Measurements from ENCODE around the gene CLTRN. TPM values are rescaled to one million over a fixed set of nuclear protein-coding genes. Genes with fewer than 3 reads are reported as not detected.

CLTRN gene
- total and polyA plus RNA-seq, 2 of the 8 experiments (the other 6 are each of a cell fraction or from before 2014, with no cell fraction given) = 1.2 to 1.3 TPM

DNA sequence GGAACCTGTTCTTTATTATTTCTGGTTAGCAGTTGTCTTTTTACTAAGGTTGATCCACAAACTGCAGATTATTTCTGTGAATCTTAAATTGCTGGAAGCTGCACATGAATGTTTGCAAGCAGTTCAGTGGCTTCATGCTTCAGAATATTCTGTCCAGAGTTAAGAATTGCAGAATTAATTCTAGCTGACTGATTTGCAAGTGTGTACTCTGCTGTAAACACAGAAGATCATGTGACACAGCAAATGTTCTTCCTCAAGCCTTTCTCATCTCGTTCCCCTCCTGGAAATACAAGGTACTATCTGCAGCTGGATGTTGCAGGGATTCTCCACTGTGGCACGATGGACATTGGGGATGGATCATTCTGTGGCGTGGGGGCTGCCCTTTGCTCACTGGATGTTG lies 16.8 kb upstream of the CLTRN start:
- Histone ChIP-seq H4K5ac (ENCODE audit: insufficient read length, low read depth, low read length) (no peak overlapping the region), H3K14ac (ENCODE audit: insufficient read length) (no peak overlapping the region), H3K4me1 (replicated peaks in 1 of 4; ENCODE audit: control insufficient read depth in 3 of 4, insufficient read depth in 4 of 4, low read length in 3 of 4) (peaks cover 0 to 4% (median 0%) of the 10 kb centered on the region in 4 experiments; a peak in 3 of 7 replicates), H2BK12ac (ENCODE audit: low read depth, low read length) (no peak overlapping the region), H2AK5ac (ENCODE audit: low read depth, low read length) (no peak overlapping the region), H4K91ac (replicated peaks; ENCODE audit: insufficient read length, low read length) (no peak overlapping the region), H3K9ac (replicated peaks in 1 of 4; ENCODE audit: extremely low read depth in 1 of 4, low read depth in 3 of 4, low read length in 3 of 4) (no peak overlapping the region), H4K8ac (ENCODE audit: extremely low read depth, insufficient read depth, low read length) (no peak overlapping the region), H3K79me1 (ENCODE audit: low read depth, low read length) (no peaks in the 10 kb centered on the region; the same call in 1 of the 2 replicates), H4K20me1 (replicated peaks in 1 of 2; ENCODE audit: control insufficient read depth in 1 of 2, insufficient read depth in 2 of 2, low read length in 2 of 2) (peaks cover 0 to 3% of the 10 kb centered on the region in 2 experiments), H3K27ac (ENCODE audit: low read depth, low read length) (no peak overlapping the region), H2AFZ (ENCODE audit: low read length) (no peak overlapping the region), H3K4ac (replicated peaks; ENCODE audit: insufficient read length, low read depth, low read length) (no peak overlapping the region), H2BK120ac (replicated peaks; ENCODE audit: low read depth, low read length) (no peak overlapping the region), H3K27me3 (replicated peaks in 1 of 4; ENCODE audit: control insufficient read depth in 3 of 4, extremely low read depth in 1 of 4, insufficient read depth in 3 of 4, low read length in 3 of 4) (no peaks in the 10 kb centered on the region), H3K56ac (replicated peaks; ENCODE audit: insufficient read length, low read depth, low read length) (no peak overlapping the region), H3K23ac (ENCODE audit: insufficient read length) (no peak overlapping the region), H2BK5ac (ENCODE audit: low read depth, low read length) (no peak overlapping the region), H3K4me3 (ENCODE audit: extremely low read depth in 1 of 4, insufficient read depth in 2 of 4, low read depth in 3 of 4, low read length in 4 of 4) (no peak overlapping the region), H3K79me2 (ENCODE audit: control insufficient read depth in 1 of 2, insufficient read depth in 2 of 2, low read length in 2 of 2) (peaks cover 8 to 58% of the 10 kb centered on the region in 2 experiments), H3K23me2 (ENCODE audit: low read depth, low read length) (no peaks in the 10 kb centered on the region), H3K18ac (ENCODE audit: extremely low read depth, low read length) (no peak overlapping the region), H2BK20ac (ENCODE audit: low read length) (no peak overlapping the region), H3K9me3 (ENCODE audit: insufficient read depth in 2 of 2, low read depth in 1 of 2, low read length in 1 of 2) (no peaks in the 10 kb centered on the region), H3K36me3 (ENCODE audit: control insufficient read depth in 2 of 4, insufficient read depth in 4 of 4, low read length in 3 of 4) (peaks cover 0 to 10% (median 3%) of the 10 kb centered on the region in 4 experiments; a peak in 2 of 8 replicates), H2BK15ac (ENCODE audit: low read length) (no peak overlapping the region), H3K4me2 (ENCODE audit: insufficient read depth in 1 of 2, low read depth in 2 of 2, low read length in 2 of 2) (no peak overlapping the region)
- no peak for DNase-seq (ENCODE audit: low read depth in 1 of 2, low spot score in 2 of 2)
- POLR2A ChIA-PET (ENCODE audit: partially characterized antibody) = no interaction called here
- WGBS, 2 experiments (ENCODE audit: extremely low coverage in 1 of 2, insufficient coverage in 1 of 2, insufficient read length in 1 of 2, insufficient replicate concordance in 2 of 2, low coverage in 1 of 2, low lambda C conversion rate in 2 of 2, missing lambda C conversion rate in 1 of 2) = 90% methylated on average over 3 of the region's 3 CpGs; no CpG with 5 or more reads in 1 of the 2 experiments
- CTCF ChIA-PET (ENCODE audit: partially characterized antibody) = interaction anchor here (1.4 kb wide), 1 partner anchor 18 kb away, joined by 5 read pairs; no protein-coding TSS in a partner anchor
- no peak for FAIRE-seq
- TF ChIP-seq CTBP2 (IDR thresholded peaks at IDR 0.05; ENCODE audit: borderline replicate concordance, insufficient read depth, insufficient read length, low read length) (no peak), PHF8 (conservative IDR thresholded peaks at IDR 0.05; ENCODE audit: low read depth, low read length) (no peak), SP2 (IDR thresholded peaks at IDR 0.05; ENCODE audit: low read length) (no peak), JUN (IDR thresholded peaks at IDR 0.05; ENCODE audit: low read depth, low read length) (no peak), GTF2F1 (IDR thresholded peaks at IDR 0.05; ENCODE audit: borderline replicate concordance, low read depth, low read length) (no peak), SP1 (IDR thresholded peaks at IDR 0.05; ENCODE audit: low read depth, low read length) (no peak), TEAD4 (IDR thresholded peaks at IDR 0.05; ENCODE audit: low read depth, low read length) (no peak), CHD2 (IDR thresholded peaks at IDR 0.05; ENCODE audit: low read length) (no peak), NRF1 (IDR thresholded peaks at IDR 0.05; ENCODE audit: low read depth, low read length) (no peak), SAP30 (IDR thresholded peaks at IDR 0.05; ENCODE audit: insufficient read depth, insufficient replicate concordance, low read length) (no peak), FOSL1 (IDR thresholded peaks at IDR 0.05; ENCODE audit: insufficient read depth, low read depth, low read length) (no peak), ZNF274 (IDR thresholded peaks at IDR 0.05; ENCODE audit: borderline replicate concordance, extremely low read depth, low read length) (no peak), TBP (IDR thresholded peaks at IDR 0.05; ENCODE audit: low read depth, low read length) (no peak)
- TF ChIP-seq, protein P1, sequence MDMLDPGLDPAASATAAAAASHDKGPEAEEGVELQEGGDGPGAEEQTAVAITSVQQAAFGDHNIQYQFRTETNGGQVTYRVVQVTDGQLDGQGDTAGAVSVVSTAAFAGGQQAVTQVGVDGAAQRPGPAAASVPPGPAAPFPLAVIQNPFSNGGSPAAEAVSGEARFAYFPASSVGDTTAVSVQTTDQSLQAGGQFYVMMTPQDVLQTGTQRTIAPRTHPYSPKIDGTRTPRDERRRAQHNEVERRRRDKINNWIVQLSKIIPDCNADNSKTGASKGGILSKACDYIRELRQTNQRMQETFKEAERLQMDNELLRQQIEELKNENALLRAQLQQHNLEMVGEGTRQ (IDR thresholded peaks at IDR 0.05; ENCODE audit: low read length) = no peak
